LNCAP (cell line): Measurements from ENCODE around the gene SOCS6.

Source experiments
- CTCF ChIP-seq: fragments of 450-650 bp; IDR thresholded peaks from 2 replicates; pipeline ENCODE4 v1.5.1; 2017; ENCODE audit warnings: mild to moderate bottlenecking

The SOCS6 gene

GRCh38 chr18:70370762-70371733, 82.2 kb downstream of the SOCS6 start:
- no peak for TF ChIP-seq CTCF

GRCh38 chr18:70371908-70372307, 83.1 kb downstream of the SOCS6 start:
- TF ChIP-seq CTCF, result no peak

- TF ChIP-seq CTCF, result no peak
Measured at GRCh38 chr18:70372450-70373041, 83.7 kb downstream of the SOCS6 start.

DNA sequence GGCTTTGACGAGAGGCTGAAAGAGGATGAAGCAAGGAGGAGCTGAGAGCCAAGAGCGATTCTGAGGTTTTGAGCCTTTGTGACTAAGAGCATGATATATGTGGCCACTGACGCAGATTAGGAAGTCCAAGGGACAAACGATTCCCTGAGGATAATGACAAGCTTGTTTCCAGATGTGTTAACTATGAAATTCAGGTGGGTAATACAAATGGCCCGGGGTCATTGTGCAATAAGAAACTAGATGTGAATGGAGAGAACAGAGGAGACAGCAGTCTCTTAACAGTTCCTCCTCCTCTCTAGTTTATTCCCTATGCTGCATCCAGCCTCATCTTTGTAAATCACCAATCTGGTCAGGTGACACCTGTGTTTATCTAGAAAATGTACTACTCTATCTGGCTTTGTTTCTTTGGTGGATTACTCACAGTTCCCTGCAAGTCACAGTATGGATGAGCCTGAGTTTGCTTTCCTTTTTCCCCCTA, 84.2 kb downstream of the SOCS6 start:
- no peak for TF ChIP-seq CTCF

DNA sequence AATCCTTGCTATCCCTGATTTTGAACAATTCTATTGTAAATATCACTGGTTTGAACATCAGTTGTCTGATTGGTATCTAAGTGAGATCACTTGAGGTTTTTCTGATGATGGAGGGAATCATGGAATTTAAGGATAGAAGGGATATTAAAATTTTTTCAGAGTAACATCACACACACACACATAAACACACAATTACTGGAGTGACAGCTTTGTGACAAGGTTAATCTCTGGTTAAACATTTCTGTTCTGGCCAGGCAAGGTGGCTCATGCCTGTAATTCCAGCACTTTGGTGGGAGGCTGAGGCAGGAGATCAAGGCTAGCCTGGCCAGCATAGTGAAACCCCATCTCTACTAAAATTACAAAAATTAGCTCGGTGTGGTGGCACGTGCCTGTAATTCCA, 85.3 kb downstream of the SOCS6 start:
- TF ChIP-seq CTCF, result no peak

DNA sequence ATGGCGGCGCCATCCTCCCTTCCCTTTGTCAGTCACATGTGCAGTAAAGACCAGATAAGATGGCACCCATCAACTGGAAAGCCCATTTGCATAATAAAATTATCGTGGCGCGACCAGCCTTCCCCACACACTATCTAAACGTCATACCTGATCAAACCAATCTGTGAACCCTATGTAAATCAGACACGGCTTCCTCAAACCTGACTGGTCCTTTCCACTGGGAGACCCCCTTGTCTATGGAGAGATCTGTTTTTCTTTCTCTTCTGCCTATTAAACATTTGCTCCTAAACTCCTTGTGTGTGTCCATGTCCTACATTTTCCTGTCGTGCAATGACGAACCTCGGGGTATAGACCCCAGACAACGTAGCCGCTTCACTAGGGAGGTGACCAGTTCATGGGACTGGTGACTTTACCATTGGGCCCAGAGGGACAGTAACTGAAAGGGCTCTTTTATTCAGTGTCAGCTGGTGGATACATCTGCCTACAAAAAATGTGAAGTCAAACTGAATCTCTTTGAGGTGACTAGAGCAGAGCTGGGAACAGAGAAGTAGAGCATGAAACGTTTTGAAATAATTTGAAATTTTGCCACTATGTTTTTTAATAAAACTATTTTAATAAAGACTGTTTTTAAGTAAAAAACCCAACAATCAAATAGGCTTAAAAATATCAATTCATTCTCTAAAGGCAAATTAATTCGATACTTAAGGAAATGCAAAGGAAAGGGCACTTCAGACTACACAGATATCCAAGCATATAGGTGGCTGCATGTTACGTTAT, 87.5 kb downstream of the SOCS6 start:
- TF ChIP-seq CTCF, result no peak

DNA sequence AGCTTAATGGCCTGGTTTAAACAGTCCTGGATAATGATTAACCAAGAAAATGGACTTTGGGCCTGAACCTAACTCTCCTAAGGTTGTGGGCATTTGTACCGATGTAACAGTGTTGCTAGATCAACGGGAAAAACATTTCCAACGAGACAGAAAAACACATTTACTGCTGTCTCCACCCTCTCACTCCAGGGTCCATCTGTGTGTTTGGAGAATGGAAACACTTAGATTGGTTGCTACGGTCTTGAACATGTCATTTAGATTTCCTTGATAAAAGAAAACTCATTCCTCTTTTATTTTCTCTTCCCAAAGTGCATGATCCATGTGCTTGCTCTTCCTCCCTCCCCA, 88.0 kb downstream of the SOCS6 start:
- TF ChIP-seq CTCF, result no peak
